Stimulated activated CD8-positive, alpha-beta memory T cell treated with anti-CD3 and anti-CD28 coated beads, Interleukin-4, amount 100 ng/mL, for 1 hour (primary cell): Measurements from ENCODE around the gene CCDC50.

Experiments used
- DNase-seq, 2 donors: peaks; one replicate each; pipeline ENCODE4 v3.0.0-alpha.2; 2020; ENCODE audit warnings: low read depth in 2 of 2, low spot score in 1 of 2

Gene CCDC50, protein sequence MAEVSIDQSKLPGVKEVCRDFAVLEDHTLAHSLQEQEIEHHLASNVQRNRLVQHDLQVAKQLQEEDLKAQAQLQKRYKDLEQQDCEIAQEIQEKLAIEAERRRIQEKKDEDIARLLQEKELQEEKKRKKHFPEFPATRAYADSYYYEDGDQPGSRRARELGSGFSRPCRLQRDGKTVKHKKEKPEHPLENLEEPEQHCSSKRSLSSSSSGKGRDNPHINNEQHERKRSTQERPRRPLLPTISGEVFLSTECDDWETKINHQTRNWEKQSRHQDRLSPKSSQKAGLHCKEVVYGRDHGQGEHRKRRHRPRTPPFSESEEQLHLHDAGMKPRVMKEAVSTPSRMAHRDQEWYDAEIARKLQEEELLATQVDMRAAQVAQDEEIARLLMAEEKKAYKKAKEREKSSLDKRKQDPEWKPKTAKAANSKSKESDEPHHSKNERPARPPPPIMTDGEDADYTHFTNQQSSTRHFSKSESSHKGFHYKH

DNA sequence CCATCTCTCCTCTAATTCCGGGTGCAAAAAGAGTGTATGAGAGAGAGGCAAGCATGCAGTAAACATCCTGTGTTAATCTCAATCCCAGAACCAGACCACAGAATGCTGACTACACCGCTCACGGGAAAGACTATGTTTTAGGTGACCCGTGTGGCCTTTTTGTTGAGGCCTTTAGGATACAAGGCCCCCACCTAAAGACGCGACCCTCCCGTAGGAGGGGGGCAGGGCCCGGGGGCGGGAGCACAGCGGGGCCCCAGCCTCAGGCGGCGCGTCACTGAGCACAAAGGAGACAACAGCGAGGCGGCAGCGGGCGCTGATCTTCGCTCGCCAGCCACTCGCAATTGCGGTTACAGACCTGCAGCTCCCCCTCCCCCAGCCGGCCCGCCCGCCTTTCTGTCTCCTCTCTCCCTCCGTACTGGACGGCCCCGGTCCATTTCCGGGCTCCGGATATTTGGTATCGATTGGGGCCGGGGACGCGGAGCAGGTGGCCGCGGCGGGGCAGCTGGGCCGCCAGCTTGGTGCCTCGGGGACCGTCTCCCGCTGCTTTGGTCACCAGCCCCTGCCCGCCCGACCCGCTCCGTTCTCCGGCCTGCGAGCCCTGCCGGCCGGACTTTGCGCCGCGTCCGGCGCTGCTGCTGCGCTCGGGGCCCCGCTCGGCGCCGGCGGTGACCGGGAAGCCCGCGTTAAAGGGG is at the start of gene CCDC50:
Gene CCDC50 (plus strand): TSS at position 433 of the 692 bp plus-strand sequence. CDS start 281 bp downstream, outside the sequence.
- no peak for DNase-seq

DNA sequence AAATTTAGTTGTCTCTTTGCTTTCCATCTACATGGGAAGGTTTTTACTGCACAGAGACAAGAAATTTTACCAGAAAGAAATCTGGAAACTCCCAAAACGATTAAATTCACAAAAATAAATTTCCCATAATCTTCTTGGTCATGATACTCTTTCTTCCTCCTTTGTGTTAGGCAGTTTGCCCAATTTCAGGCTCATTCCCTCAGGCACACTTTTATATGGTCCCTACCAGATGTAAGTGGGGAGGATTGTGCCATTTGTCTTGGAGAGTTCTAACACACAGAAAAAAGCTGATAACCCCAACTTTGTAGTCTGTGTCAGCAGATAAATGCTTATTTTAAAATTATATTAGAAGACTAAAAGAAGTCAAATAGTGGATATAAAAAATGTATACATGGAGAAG is 49.1 kb upstream of the CCDC50 start:
- no peak for DNase-seq

DNA sequence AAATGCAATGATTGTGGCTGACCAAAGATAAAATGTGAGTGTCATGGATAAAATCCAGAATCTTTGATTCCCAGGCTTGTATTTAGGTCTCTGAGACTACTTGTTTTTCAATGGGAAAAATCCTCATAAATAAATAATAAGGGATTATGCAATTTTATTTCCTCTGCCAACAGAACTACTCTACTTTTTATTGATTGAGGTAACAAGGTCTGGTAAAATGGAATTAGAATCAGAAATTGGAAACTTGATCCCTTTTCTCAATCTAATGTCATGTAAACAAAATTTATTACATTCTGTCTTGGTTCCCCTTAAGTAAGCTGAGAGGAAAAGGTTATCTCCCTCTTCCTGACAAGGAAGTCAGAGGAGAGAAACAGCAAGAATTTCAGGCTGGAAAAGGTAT is 48.3 kb upstream of the CCDC50 start:
- no peak for DNase-seq

DNA sequence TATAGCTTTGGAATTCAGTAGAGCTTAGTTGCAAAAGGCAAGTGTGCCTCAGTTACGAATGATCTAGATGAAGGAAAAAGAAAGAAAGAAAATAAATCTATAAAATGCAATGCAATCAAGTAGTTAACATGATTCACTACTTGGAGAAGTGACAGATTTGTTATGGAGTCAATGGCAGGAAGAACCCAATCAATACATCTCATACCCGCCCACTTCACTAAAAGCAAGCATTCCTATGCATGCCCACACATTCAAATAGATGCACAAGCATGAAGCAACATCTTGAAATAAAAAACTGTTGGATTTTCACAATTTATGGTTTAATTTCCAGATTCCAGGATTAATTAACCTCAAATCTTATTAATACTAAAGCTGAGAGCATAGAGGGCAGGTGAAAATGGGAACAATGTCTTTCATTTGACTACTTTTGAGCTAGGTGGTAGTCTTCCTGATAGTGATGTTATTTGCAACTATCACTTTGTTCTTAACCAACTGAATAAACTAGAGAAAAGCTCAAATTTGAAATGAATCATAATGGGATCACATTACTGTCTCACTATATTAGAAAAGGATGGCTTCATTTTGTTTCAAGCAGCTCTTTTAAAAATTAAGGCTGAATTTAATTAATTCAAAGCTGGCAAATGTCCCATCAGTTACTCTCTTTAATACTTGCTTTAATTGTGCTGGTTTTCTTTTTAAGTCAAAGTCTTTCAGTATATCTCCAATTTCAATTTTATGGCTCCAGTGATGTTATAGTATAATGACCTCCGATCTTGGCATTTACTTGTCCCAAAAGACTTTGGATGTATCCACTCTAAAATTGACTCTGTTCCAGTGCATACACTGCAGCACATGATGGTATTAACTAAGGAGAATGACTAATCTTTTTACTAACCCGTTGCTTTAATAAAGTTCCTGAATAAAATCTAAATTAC is 46.7 kb upstream of the CCDC50 start:
- no peak for DNase-seq

DNA sequence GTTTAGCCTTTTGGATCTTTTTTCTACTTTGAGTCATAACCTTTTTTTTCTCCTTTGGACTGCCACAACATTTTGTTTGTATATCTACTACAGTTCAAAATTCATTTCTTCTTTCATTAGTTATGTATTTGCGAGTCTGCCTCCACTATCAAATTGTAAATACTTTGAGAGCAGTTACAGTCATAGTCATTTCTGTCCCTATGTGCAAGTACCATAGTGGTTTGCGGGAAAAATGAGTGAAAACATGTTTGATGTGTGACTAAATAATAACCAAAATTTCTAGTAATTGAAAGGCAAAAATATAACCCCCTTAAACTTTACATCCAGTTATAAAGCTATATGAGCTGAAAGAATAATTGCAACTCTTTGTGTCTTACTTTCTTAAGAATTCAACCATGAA is 45.8 kb upstream of the CCDC50 start:
- DNase-seq: no peak

DNA sequence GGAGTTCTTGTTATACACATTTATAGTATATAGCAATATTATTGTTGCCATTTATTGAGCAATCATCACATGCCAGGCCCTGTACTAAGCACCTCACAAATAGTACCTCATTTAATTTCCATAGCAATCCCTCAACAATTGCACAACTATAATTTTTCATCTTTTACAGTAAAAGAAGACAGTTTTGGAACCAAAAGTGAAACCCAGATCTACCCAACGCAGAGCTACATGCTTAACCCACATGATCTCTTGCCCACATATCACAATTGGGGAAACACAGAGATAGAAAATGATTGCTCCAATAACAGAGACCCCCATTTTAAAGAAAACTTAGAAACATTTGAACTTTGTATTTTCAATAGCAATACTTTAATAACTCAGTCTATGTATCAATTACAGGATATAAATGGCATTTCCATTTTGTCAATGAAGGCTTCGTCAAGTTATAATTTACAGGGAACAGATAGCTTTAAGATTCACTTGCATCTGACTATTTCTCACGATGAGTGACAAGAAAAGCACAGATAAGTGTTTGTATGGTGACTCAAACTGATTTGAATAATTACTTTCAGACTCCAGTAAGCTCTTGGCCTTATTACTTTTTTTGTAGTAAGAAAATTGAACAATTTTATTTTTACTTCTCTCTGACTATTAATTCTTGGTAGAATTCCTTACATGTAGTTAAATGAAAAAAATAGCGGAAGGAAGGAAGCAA is 38.7 kb upstream of the CCDC50 start:
- no peak for DNase-seq

DNA sequence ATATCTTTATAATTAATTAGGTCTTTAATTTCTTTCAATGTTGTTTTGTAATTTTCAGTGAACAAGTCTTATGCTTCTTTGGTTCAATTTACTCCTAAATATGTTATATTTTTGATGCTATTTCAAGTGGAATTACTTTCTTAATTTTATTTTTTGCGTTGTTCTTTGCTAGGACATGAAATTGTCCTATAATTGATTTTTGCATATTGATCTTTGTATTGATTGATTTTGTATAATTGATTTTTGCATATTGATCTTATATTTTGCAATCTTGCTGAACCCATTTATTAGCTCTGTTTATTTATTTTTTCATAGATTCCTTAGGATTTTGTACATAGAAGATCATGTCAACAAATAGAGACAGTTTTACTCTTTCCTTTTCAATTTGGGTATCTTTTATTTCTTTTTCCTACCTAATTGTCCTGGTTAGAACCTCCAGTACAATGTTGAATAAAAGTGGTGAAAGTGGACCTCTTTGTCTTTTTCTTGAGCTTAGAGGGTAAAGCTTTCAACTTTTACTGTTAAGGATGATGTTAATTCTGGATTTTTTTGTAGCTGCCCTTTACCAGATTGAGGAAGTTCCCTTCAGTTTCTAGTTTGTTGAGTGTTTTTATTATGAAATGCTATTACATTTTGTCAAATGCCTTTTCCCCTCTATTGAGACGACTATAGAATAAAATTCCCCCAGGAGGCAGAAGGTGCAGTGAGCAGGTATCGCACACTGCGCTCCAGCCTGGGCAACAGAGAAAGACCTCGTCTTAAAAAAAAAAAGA is 36.8 kb upstream of the CCDC50 start:
- DNase-seq: no peak

DNA sequence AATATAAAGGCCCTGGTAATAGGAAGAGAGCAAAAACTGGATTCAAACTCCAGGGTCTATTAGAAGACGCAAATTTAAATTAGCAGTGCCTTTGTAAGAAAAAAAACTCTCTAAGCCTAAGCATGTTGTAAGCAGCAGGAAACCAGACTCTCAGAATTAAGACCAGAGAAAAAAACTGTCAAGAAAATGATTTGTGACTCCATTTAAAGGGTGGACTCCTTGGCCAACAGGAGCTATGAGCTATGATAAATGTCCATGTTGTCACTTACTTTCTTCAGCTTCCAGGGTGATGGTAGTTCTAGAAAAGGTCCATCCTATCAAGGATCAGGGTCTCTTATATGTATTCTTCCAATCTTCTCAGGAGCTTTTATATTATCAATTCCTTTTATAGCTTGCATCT is 34.9 kb upstream of the CCDC50 start:
- DNase-seq: no peak

DNA sequence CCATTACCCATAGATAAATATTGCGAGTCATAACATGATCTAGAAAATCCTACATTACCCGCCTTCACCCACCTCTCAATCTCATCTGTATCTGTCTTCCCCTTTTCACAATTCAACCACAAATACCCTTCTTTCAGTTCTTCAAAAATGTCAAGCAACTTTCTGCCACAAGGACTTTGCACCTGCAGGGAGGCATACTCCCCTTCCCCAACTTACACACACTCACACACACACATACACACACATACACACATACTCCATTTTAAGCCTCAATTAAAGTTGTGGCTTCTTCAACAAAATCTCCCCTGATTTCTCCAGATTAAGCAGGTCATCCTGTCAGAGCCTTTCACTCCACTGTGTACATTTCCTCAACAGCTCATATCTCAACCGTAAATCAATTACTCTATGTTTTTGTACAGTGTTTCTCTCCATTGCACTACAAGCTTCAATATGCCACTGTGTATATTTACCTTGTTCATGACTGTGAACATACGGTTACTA is 33.1 kb upstream of the CCDC50 start:
- DNase-seq: no peak

DNA sequence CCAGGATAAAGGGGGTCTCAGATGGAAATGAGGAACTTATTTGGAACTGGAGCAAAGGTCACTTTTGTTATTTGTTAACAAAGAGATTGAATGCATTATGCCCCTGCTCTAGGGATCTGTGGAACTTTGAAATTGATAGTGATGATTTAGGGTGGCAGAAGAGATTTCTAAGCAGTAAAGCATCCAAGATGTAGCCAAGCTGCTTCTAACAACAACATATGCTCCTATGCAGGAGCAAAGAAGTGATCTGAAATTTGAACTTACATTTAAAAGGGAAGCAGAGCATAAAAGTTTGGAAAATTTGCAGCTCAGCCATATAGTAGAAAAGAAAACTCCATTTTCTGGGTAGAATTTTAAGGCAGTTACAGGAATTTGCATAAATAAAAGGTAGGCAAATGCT is 30.3 kb upstream of the CCDC50 start:
- no peak for DNase-seq

DNA sequence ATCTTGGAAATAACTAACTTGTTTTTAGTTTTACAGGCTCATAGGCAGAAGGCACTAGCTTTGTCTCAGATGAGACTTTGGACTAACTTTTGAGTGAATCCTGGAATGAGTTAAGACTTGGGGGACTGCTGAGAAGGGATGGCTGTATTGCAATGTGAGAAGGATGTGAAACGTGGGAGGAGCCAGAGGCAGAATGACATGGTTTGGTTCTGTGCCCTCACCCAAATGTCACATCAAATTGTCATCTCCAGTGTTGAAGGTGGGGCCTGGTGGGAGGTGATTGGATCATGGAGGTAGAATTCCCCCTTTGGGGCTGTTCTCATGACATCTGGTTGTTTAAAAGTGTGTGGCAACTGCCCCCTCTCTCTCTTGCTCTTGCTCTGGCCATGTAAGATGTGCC is 28.8 kb upstream of the CCDC50 start:
- no peak for DNase-seq

DNA sequence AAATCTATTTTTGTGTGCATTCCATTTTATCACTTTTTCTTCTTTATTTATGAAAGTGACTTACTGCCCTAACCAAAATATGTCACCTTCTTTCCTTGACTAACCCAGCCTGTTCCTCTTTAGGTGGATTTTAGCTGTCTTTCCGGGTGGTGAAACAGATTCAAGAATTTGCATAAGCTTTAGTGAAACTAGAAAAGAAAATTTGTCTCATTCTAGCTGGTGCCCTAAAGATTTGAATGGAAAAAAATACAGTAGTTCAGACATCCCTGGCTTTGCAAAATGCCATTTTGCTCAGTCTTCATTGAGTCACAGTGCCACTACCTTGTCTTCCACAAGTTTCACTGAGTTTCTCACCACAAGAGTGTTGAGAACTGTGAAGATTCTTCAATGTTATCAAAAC is 28.2 kb upstream of the CCDC50 start:
- DNase-seq: no peak

DNA sequence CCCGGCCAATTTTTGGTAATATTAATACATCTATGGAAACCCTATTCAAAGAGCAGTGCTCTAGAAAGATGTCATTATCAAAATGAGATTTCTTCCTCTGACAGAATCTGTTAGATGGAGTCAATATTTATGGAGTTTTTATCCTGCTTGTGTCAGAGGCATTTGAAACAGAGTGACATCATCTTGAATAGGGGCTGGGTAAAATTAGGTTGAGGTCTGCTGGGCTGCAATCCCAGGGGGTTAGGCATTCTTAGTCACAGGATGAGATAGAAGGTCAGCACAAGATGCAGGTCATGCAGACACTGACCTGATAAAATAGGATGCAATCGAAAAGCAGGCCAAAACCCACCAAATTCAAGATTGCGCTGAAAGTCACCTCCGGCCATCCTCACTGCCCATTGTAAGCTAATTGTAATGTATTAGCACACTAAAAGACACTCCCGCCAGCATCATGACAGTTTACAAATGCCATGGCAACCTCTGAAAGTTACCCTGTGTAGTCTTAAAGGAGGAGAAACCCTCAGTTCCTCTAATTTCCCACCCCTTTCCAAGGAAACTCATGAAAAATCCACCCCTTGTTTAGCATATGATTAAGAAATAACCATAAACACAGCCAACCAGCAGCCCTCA is 27.3 kb upstream of the CCDC50 start:
- DNase-seq: no peak

DNA sequence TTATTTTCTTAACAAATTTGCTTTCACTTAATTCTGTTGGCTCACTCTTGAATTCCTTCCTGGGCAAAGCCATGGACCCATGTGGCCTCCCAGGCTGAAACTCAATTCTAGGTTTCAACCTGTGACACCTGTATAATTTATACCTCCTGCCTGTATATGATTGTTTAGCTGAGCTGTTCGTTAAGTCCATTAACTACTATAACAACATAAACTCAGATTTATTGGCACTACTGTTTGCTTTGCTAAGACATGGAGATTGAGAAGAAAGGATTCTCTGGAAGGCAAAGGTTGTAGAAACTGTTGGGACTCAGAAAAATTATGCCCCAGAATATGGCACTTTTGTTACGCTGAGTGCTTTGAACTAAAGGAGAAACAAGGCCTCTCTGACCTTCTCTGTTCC is 26.7 kb upstream of the CCDC50 start:
- no peak for DNase-seq

DNA sequence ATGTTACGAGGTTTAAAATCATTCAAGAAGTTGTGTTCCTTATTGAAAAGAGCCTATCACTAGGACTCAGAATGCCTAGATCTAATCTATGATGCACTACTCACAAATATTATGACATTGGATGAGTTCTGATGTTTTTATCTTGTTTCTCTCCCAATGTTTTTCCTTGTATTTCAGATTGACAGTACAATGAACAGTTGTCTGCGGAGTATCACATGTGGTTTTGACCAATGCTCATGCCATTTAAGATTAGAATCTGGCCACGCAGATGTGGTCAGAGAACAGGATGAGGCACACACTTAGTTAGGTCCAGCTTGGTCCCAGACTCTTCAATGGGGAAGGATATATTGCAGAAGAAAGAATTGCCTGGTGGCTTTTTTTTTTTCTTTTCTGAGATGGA is 25.6 kb upstream of the CCDC50 start:
- DNase-seq: no peak

DNA sequence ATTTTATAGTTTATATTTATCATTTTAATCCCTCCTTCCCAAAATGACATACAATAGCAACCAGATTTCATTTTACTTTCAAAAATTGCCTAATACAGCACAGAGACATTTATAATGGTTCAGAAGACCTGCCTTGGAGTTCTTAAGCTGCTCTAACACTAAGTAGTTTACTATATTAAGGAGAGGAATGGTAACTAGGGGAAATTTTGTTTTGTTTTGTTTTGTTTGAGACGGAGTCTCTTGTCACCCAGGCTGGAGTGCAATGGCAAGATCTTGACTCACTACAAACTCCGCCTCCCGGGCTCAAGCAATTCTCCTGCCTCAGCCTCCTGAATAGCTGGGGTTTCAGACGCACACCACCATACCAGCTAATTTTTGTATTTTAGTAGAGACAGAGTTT is 22.8 kb upstream of the CCDC50 start:
- DNase-seq: no peak

DNA sequence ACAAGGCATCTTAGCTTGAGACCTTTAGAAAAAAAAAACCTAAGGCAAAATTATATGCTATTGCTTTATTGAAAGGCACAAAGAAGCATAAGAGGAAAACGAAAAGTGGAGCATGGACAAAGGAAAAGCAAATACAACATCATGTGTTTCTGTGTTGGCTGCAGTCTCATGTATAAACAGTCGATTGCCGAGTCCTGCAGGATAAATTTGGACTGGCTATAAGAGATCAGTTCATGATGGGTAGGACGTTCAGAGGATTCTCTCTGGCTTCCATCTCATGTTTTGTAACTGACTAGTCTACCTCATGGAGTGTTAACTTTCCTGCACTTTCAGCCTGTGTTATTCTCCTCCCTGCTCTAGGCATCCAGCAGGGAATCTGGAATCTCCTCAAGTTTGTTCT is 21.9 kb upstream of the CCDC50 start:
- DNase-seq: no peak

DNA sequence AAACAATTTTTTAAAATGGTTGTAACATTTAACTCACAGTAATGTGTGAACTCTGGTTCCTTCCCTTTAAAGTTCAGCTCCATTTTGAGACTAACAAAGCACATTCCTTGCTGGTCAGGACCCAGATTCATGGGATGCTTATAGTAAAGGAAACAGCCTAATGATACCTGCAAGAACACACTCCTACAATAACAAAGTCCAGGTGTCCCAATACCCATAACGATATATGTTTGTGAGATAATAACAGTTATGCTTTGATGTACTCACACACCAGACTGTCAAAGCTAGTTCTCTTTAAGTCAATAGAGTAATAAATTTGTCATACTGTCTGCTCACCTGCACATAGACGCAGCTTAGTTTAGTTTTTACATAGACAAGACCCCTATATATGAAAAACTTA is 15.9 kb upstream of the CCDC50 start:
- DNase-seq: no peak

DNA sequence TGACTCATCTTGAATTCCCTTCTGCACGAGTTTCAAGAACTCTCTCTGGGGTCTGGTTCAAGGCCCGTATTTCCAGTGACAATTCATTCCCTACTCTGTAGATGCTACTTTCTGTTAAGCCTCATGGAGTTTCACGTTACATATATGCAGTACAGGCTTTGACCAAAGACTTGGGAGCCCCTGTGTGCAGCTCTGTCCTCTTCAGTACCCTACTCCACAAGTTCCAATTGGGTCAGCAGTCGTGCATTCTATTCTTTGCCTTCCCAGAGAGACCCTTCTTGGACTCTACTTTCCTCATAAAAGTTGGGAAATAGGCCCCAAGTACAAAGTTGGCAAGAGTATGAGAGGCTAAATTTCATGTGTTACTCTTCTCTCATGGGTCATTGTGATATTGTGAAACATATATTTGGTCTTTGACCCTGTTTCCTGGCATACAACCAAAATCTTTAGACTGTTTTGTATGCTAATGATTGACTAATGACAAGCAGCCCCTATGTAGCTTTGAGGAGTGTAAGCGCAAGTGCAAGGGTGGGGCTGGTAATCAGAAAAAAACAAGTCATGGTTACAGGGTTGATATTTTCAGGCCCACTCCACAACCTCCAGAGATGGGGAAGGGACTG is 15.0 kb upstream of the CCDC50 start:
- DNase-seq: no peak
